ENCODE measurements around the gene ACAD10.

DNA sequence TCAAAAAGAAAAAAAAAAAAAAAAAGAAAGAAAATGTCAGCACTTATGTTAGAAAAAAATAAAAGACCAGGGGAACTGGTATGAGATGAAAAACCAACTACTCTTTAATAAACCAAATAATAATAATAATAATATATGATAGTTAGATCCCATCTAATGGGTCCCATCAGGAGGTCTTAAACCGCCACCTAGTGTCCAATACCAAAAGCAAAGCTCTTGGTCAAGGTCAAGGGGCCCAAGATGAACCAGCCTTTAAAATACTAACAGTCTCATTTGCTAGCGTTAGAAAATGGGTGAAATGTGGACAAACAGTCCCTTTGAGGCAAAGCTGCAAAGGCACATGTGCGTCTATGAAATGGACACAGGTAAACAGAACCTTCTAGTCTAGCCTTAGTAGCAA is 12.3 kb upstream of the ACAD10 start:
- TF ChIP-seq POLR2AphosphoS5 (IDR thresholded peaks at IDR 0.05; ENCODE audit: borderline replicate concordance, low read depth, low read length): no peak
- TF ChIP-seq EZH2 (IDR thresholded peaks at IDR 0.05): no peak
- TF ChIP-seq FOXP2 (optimal IDR thresholded peaks at IDR 0.05; ENCODE audit: control extremely low read depth, extremely low read length, insufficient read depth): no peak

Measured in SK-N-MC (cell line).